DLD1 (cell line): Measurements from ENCODE around the gene APPBP2.
"Not testable (repeated sequence)": the region's sequence is repeated elsewhere in the genome, so short reads cannot be mapped to it uniquely, and the experiment has no call there.

Experiments used
- in situ Hi-C: cut with HindIII; loops from 2 replicates; pipeline ENCODE4 v1.10.0; 2017; ENCODE audit warnings: low sequenced_read_pairs

The APPBP2 gene

GRCh38 chr17:60534613-60535157 lies 8.6 kb upstream of the APPBP2 start:
- in situ Hi-C loops: no loop called here

- in situ Hi-C loops: no loop called here
These were observed 8.0 kb upstream of the APPBP2 start for GRCh38 chr17:60534010-60534555.

GRCh38 chr17:60529806-60530205 lies 3.8 kb upstream of the APPBP2 start:
- in situ Hi-C loops: no loop called here

- in situ Hi-C loops: no loop called here
These were observed 2.8 kb upstream of the APPBP2 start for GRCh38 chr17:60528828-60529227.

- in situ Hi-C loops: no loop called here
These were observed 1.7 kb upstream of the APPBP2 start for GRCh38 chr17:60527701-60528100.

GRCh38 chr17:60526726-60527125 lies 684 bp upstream of the APPBP2 start:
- in situ Hi-C loops: no loop called here

- in situ Hi-C loops: no loop called here
These were observed 736 bp downstream of the APPBP2 start for GRCh38 chr17:60525328-60525684.

GRCh38 chr17:60524463-60525327 lies 1.3 kb downstream of the APPBP2 start:
- in situ Hi-C loops: no loop called here

GRCh38 chr17:60523822-60524221 lies 2.2 kb downstream of the APPBP2 start:
- in situ Hi-C loops: no loop called here

GRCh38 chr17:60522889-60523626 lies 3.0 kb downstream of the APPBP2 start:
- in situ Hi-C loops: no loop called here

GRCh38 chr17:60519795-60520194 lies 6.2 kb downstream of the APPBP2 start:
- in situ Hi-C loops: no loop called here

GRCh38 chr17:60515683-60516082 lies 10.4 kb downstream of the APPBP2 start:
- in situ Hi-C loops: not testable (repeated sequence)

GRCh38 chr17:60515199-60515598 lies 10.8 kb downstream of the APPBP2 start:
- in situ Hi-C loops: not testable (repeated sequence)

GRCh38 chr17:60514500-60514899 lies 11.5 kb downstream of the APPBP2 start:
- in situ Hi-C loops: no loop called here

- in situ Hi-C loops: no loop called here
These were observed 12.0 kb downstream of the APPBP2 start for GRCh38 chr17:60514053-60514452.

GRCh38 chr17:60513014-60513413 lies 13.0 kb downstream of the APPBP2 start:
- in situ Hi-C loops: no loop called here

- in situ Hi-C loops: no loop called here
These were observed 15.3 kb downstream of the APPBP2 start for GRCh38 chr17:60510723-60511122.

GRCh38 chr17:60510031-60510430 lies 16.0 kb downstream of the APPBP2 start:
- in situ Hi-C loops: no loop called here

- in situ Hi-C loops: no loop called here
These were observed 17.6 kb downstream of the APPBP2 start for GRCh38 chr17:60508384-60508980.

GRCh38 chr17:60506312-60506711 lies 19.7 kb downstream of the APPBP2 start:
- in situ Hi-C loops: no loop called here

GRCh38 chr17:60502145-60502544 lies 23.9 kb downstream of the APPBP2 start:
- in situ Hi-C loops: no loop called here
